Progenitor cell of endocrine pancreas (in vitro differentiated cells): Measurements from ENCODE around the gene RPA1. TPM values are rescaled to one million over a fixed set of nuclear protein-coding genes. Genes with fewer than 3 reads are reported as not detected.

ENCODE experiments used
- DNase-seq: peaks from one replicate; pipeline ENCODE4 v3.0.0; 2021; ENCODE audit warnings: low spot score; ENCODE audit not compliant: unreplicated experiment
- H3K27ac Mint-ChIP-seq: 2 replicates; pipeline ENCODE4 v1.8.0; 2021; ENCODE audit warnings: mild to moderate bottlenecking, moderate library complexity, mixed read lengths
- H3K27me3 Mint-ChIP-seq: 2 replicates; pipeline ENCODE4 v1.8.0; 2021; ENCODE audit warnings: mixed read lengths
- H3K36me3 Mint-ChIP-seq: 2 replicates; pipeline ENCODE4 v1.8.0; 2022; ENCODE audit warnings: mixed read lengths; ENCODE audit not compliant: insufficient read depth
- H3K4me1 Mint-ChIP-seq: 2 replicates; pipeline ENCODE4 v1.8.0; 2021; ENCODE audit warnings: low read depth, mixed read lengths
- H3K4me3 Mint-ChIP-seq: 2 replicates; pipeline ENCODE4 v1.8.0; 2021; ENCODE audit warnings: low read depth, mild to moderate bottlenecking, moderate library complexity, mixed read lengths
- H3K9me3 Mint-ChIP-seq: 2 replicates; pipeline ENCODE4 v1.8.0; 2021; ENCODE audit warnings: low read depth, mixed read lengths
- total RNA-seq: library from RNA; stranded (reverse); gene quantifications from 2 replicates; pipeline ENCODE4 v1.2.1, GENCODE V29; 2021
- TF ChIP-seq, protein P1 (sequence below): fragments of 200-600 bp; sonication (generic); IDR thresholded peaks from one replicate; pipeline ENCODE4 v1.5.0; 2021; ENCODE audit warnings: antibody characterized with exemption, mild to moderate bottlenecking; ENCODE audit not compliant: unreplicated experiment

RPA1 gene
- total RNA-seq, 1 donor from 2014 or later = 119 TPM

DNA sequence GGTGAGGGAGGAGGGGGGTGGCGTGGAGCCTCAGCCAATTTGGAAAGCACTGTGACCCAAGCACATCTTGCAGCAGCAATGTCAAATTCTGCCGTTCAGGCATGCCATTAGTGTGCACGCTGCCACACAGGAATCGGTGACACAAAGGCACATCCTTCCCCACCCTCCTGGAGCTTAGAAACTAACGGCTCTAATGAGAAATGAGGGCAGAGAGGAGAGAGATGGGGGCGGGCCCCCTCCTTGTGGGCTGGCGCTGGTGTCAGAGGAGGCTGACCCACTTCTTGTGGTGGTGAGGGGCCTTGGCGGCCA is 100.5 kb downstream of the RPA1 start:
- no peak for DNase-seq
- Mint-ChIP-seq H3K27ac (no peak overlapping the region), H3K36me3 (no peaks in the 10 kb centered on the region), H3K9me3 (no peaks in the 10 kb centered on the region), H3K4me1 (peaks cover 17% of the 10 kb centered on the region), H3K4me3 (no peak overlapping the region), H3K27me3 (no peaks in the 10 kb centered on the region)
- TF ChIP-seq, protein P1, sequence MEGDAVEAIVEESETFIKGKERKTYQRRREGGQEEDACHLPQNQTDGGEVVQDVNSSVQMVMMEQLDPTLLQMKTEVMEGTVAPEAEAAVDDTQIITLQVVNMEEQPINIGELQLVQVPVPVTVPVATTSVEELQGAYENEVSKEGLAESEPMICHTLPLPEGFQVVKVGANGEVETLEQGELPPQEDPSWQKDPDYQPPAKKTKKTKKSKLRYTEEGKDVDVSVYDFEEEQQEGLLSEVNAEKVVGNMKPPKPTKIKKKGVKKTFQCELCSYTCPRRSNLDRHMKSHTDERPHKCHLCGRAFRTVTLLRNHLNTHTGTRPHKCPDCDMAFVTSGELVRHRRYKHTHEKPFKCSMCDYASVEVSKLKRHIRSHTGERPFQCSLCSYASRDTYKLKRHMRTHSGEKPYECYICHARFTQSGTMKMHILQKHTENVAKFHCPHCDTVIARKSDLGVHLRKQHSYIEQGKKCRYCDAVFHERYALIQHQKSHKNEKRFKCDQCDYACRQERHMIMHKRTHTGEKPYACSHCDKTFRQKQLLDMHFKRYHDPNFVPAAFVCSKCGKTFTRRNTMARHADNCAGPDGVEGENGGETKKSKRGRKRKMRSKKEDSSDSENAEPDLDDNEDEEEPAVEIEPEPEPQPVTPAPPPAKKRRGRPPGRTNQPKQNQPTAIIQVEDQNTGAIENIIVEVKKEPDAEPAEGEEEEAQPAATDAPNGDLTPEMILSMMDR = no peak

DNA sequence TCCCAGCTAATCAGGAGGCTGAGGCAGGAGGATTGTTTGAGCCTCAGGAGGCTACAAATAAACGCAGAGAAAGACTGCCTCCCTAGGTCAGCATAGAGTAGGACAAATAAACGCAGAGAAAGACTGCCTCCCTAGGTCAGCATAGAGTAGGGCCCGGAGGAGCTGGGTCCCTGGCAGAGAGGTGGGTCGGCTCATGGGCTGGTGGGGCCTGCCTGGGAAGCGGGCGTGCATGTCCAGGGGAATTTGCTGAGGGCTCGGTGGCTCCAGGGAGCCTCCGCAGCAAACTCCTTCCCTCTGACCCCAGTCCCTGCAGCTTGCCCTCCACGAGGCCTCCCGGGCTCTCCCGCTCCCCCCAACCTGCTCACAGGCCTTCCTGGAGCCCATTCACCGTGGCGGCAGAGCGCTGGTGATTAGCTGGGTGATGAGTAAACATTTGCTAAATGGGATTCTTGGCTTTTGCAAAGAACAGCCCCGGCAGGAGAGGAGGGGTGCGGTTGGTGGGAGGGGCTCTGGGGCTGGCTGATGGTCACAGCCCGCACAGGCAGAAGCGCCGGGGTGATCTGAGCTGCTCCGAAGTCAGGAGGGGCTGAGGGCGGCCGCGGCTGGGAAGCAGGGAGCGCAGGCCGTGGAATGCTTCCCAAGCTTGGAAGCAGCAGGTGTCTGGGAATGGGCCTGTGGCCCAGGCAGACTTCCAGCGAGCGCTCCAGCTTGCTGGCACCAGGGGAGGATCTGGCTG is 102.2 kb downstream of the RPA1 start:
- peak overlapping the region; percentile 47 for H3K4me3 Mint-ChIP-seq
- peak; percentile 61 for DNase-seq

DNA sequence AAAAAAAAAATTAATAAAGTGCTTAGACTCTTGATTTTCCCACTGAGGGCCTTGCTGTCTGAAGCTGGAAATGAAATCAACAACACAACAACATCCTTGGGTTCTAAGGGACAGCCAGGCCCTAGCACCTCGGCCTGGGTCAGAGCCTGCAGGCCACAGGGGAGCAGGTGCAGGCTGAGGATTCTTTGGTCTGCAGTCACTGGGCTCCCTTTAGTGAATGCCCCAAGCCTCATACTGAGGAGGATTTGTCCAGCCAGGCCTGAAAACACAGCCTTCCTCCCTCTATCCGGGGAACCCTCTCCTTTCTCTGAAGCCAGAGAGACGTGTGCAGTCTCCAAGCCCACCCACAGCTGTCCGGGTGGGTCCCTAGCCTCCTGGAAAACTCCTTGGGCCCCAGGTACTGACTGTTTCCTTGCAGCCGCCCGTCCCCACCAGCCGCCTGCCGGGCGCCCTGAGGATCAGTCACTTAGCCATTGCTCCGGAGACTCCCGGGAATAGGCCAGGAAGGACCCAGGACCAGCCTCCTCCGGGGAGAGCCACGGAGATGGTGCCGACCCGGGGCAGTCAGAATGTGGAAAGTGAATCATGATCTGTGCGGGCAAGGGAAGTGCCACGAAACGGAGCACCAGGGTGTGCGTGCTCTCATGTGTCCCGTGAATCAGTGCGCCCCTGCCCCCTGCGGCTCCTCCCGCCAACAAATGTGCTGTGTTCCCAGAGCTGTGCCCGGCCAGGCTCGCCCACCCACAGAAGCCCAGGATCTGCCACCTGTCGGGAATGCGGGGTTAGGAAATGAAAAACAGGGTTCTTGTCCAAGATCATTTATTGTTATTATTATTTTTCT is 104.3 kb downstream of the RPA1 start:
- DNase-seq = no peak
- no peaks in the 10 kb centered on the region for H3K27me3 Mint-ChIP-seq
- TF ChIP-seq, protein P1 = no peak
- H3K9me3 Mint-ChIP-seq = no peaks in the 10 kb centered on the region
- H3K36me3 Mint-ChIP-seq = no peaks in the 10 kb centered on the region
- H3K27ac Mint-ChIP-seq = no peak overlapping the region
- H3K4me3 Mint-ChIP-seq = no peak overlapping the region
- peaks cover 17% of the 10 kb centered on the region for H3K4me1 Mint-ChIP-seq

More for the DNA sequence above, 102.2 kb downstream of the RPA1 start:
- H3K27me3 Mint-ChIP-seq = no peaks in the 10 kb centered on the region
- TF ChIP-seq, protein P1 = peak; percentile 25
- peak overlapping the region; percentile 63 for H3K27ac Mint-ChIP-seq
- H3K36me3 Mint-ChIP-seq = no peaks in the 10 kb centered on the region
- H3K9me3 Mint-ChIP-seq = no peaks in the 10 kb centered on the region
- H3K4me1 Mint-ChIP-seq = peaks cover 17% of the 10 kb centered on the region

DNA sequence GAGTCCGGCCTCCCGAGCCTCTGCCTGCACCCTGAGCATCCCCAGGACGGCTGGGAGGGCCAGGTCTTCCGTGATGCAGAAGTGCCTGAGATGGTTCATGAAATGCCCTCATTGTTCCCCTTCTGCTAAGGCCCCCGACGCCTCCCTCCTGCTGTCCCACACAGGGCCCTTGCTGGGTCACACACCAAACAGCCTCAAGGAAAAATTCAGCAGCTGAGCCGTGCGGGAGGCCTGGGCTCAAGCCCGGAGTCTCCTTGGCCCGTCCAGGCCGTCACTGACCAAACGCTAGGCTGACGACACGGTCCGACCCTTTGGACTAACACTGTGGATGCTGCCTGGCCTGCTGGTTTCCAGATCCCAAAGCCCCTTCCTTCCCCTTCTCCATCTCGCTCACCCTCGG is 105.1 kb downstream of the RPA1 start:
- H3K9me3 Mint-ChIP-seq = no peaks in the 10 kb centered on the region
- peaks cover 17% of the 10 kb centered on the region for H3K4me1 Mint-ChIP-seq
- no peaks in the 10 kb centered on the region for H3K36me3 Mint-ChIP-seq
- TF ChIP-seq, protein P1 = no peak
- H3K27me3 Mint-ChIP-seq = no peaks in the 10 kb centered on the region
- H3K4me3 Mint-ChIP-seq = no peak overlapping the region
- no peak overlapping the region for H3K27ac Mint-ChIP-seq
- no peak for DNase-seq

DNA sequence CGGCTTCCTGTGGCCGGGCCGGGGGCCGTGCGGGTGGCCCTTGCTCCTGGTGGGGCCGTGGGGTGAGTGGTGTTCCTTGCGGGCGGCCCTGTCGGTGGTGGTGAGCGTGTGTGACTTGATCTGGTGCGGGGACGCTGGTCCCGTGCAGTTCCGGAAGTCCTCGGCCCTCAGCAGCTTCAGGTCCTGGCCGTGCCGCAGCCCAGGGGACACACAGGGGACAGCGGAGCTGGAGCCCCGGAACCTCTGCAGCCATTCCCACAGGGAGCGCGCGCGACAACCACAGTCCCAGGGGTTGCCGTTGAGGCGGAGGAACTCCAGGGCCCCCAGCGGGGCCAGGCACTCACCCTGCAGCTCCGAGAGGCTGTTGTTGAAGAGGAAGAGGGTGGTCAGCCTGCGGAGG is 107.0 kb downstream of the RPA1 start:
- TF ChIP-seq, protein P1 = no peak
- DNase-seq = no peak
- Mint-ChIP-seq H3K27ac (no peak overlapping the region), H3K27me3 (no peaks in the 10 kb centered on the region), H3K4me3 (no peak overlapping the region), H3K36me3 (no peaks in the 10 kb centered on the region), H3K4me1 (peaks cover 11% of the 10 kb centered on the region), H3K9me3 (no peaks in the 10 kb centered on the region)
